GM12878 (cell line): ENCODE results near the gene TSPAN7. TPM values are rescaled to one million over a fixed set of nuclear protein-coding genes. Genes with fewer than 3 reads are reported as not detected.

ENCODE experiments used
- ATAC-seq: fragments of 200-7000 bp; cut with Tn5 transposase; 3 replicates; pipeline ENCODE4 v1.9.1; 2020; ENCODE audit warnings: mild to moderate bottlenecking, moderate library complexity
- BruUV-seq: library from RNA; stranded (reverse); fragments of 400-500 nt; replicated peaks from 2 replicates; lab custom pipeline; 2021; lab: Mats Ljungman, UMichigan
- CTCF ChIA-PET: fragments of 300-600 bp; sonication (Branson Sonifier 250); formaldehyde crosslinking; extraction: SDS; loops from one replicate; lab custom pipeline; 2021; ENCODE audit warnings: inconsistent platforms; lab: Yijun Ruan, JAX
- POLR2A ChIA-PET: fragments of 350-600 bp; formaldehyde crosslinking; extraction: SDS; loops from one replicate; lab custom pipeline; 2021; ENCODE audit warnings: inconsistent platforms; lab: Charles Lee
- RAD21 ChIA-PET: fragments of 300-600 bp; sonication (Branson Sonifier 250); formaldehyde crosslinking; loops from one replicate; lab custom pipeline; 2023; ENCODE audit warnings: antibody characterized with exemption; ENCODE audit not compliant: unreplicated experiment; lab: Charles Lee
- SMC1A ChIA-PET: fragments of 300-600 bp; sonication (Branson Sonifier 250); formaldehyde crosslinking; loops from one replicate; lab custom pipeline; 2023; ENCODE audit not compliant: unreplicated experiment, uncharacterized antibody; lab: Charles Lee
- DNase-seq: peaks from one replicate; pipeline ENCODE4 v3.0.0-alpha.2; 2011; ENCODE audit warnings: low read depth, low spot score
- FAIRE-seq: peaks from 3 replicates; lab custom pipeline; 2011; peaks lifted over from hg19 to GRCh38; lab: Jason Lieb, UNC
- H2AFZ ChIP-seq: 2 replicates; pipeline ENCODE4 v1.6.0; 2011; ENCODE audit warnings: low read depth, low read length, control low read depth; ENCODE audit not compliant: control insufficient read depth
- H3K27ac ChIP-seq: 2 replicates; pipeline ENCODE4 v1.5.1; 2011; ENCODE audit warnings: control low read depth; ENCODE audit not compliant: control insufficient read depth, insufficient read depth
- H3K27me3 ChIP-seq, 2 experiments: replicated peaks in 1 of 2; 2 replicates each; pipeline versions ENCODE4 v1.6.0 to v1.6.1; 2011; ENCODE audit warnings: low read length in 1 of 2; ENCODE audit not compliant: control insufficient read depth in 2 of 2, insufficient read depth in 2 of 2
- H3K36me3 ChIP-seq, 2 experiments: 2 replicates each; pipeline ENCODE4 v1.5.1; 2011; ENCODE audit warnings: low read length in 1 of 2; ENCODE audit not compliant: control insufficient read depth in 2 of 2, insufficient read depth in 2 of 2
- H3K4me1 ChIP-seq: 2 replicates; pipeline ENCODE4 v1.6.1; 2011; ENCODE audit warnings: mild to moderate bottlenecking, low read length, moderate library complexity, mixed read lengths; ENCODE audit not compliant: control insufficient read depth, insufficient read depth
- H3K4me2 ChIP-seq: 2 replicates; pipeline ENCODE4 v1.6.0; 2011; ENCODE audit warnings: control low read depth; ENCODE audit not compliant: control insufficient read depth, insufficient read depth
- H3K4me3 ChIP-seq: fragments of 200-600 bp; sonication (generic); 2 replicates; pipeline ENCODE4 v1.5.1; 2016
- H3K79me2 ChIP-seq: 2 replicates; pipeline ENCODE4 v1.6.0; 2011; ENCODE audit warnings: low read length; ENCODE audit not compliant: control insufficient read depth, insufficient read depth
- H3K9ac ChIP-seq: 2 replicates; pipeline ENCODE4 v1.8.0; 2011; ENCODE audit warnings: low read length, control low read depth, mixed read lengths; ENCODE audit not compliant: control insufficient read depth, insufficient read depth
- H3K9me3 ChIP-seq: replicated peaks from 3 replicates; pipeline ENCODE4 v1.5.1; 2011; ENCODE audit warnings: mild to moderate bottlenecking, low read length; ENCODE audit not compliant: control insufficient read depth, insufficient read depth
- H4K20me1 ChIP-seq: 2 replicates; pipeline ENCODE4 v1.6.0; 2011; ENCODE audit not compliant: control insufficient read depth, insufficient read depth
- BCL11A ChIP-seq: IDR thresholded peaks from 2 replicates; pipeline ENCODE4 v1.6.1; 2011; ENCODE audit warnings: low read depth, low read length
- CBX3 ChIP-seq: fragments of 200-600 bp; sonication (generic); IDR thresholded peaks from 2 replicates; pipeline ENCODE4 v1.6.1; 2016; ENCODE audit warnings: low read depth, borderline replicate concordance
- EP300 ChIP-seq, 2 experiments: fragments of 150-350 bp in 1 of 2; IDR thresholded peaks; 2 replicates each; pipeline ENCODE4 v1.6.1; 2011 to 2012; ENCODE audit warnings: low read depth in 2 of 2, low read length in 2 of 2, borderline replicate concordance in 1 of 2, improper control_type of control experiment in 1 of 2, inconsistent platforms in 1 of 2; ENCODE audit not compliant: control insufficient read depth in 1 of 2
- IKZF1 ChIP-seq: fragments of 450-650 bp; conservative IDR thresholded peaks from 2 replicates; pipeline ENCODE4 v1.6.1; 2017; ENCODE audit warnings: antibody characterized with exemption, mild to moderate bottlenecking
- MXI1 ChIP-seq: fragments of 150-350 bp; IDR thresholded peaks from 2 replicates; pipeline ENCODE4 v1.6.1; 2011; ENCODE audit warnings: low read depth, mild to moderate bottlenecking, inconsistent platforms, low read length, improper control_type of control experiment
- NBN ChIP-seq: fragments of 450-650 bp; IDR thresholded peaks from 2 replicates; pipeline ENCODE4 v1.6.1; 2016
- POU2F2 ChIP-seq: IDR thresholded peaks from 3 replicates; pipeline ENCODE4 v1.6.1; 2011; ENCODE audit warnings: low read depth, mild to moderate bottlenecking, low read length, borderline replicate concordance
- SMC3 ChIP-seq: IDR thresholded peaks from 2 replicates; pipeline ENCODE4 v1.6.1; 2011; ENCODE audit warnings: low read length, improper control_type of control experiment, borderline replicate concordance
- STAT3 ChIP-seq: IDR thresholded peaks from 2 replicates; pipeline ENCODE4 v1.6.1; 2011; ENCODE audit warnings: low read depth, low read length, improper control_type of control experiment
- SUPT20H ChIP-seq: IDR thresholded peaks from 2 replicates; pipeline ENCODE4 v1.6.1; 2011; ENCODE audit warnings: low read depth, mild to moderate bottlenecking, low read length, moderate library complexity, borderline replicate concordance; ENCODE audit not compliant: control insufficient read depth
- TAF1 ChIP-seq: IDR thresholded peaks from 2 replicates; pipeline ENCODE4 v1.6.1; 2011; ENCODE audit warnings: mild to moderate bottlenecking, low read depth, low read length, borderline replicate concordance
- in situ Hi-C: fragments of 300-500 bp; cut with MboI; formaldehyde crosslinking; loops from 9 replicates; pipeline ENCODE4 v1.14.3; 2018; ENCODE audit warnings: mixed read lengths
- intact Hi-C: fragments of 100-400 bp; cut with micrococcal nuclease; formaldehyde crosslinking; loops from one replicate; pipeline ENCODE4 v1.14.2; 2022; ENCODE audit not compliant: unreplicated experiment
- polyA plus RNA-seq, 11 experiments: library from polyadenylated mRNA; depleted of rRNA in 4 of 11; unstranded in 6 of 11; stranded (reverse) in 5 of 11; fragments of >200 nt; fragmentation: Nextera tagmentation in 4 of 11; fragmentation: Illumina TruSeq in 1 of 11; extraction: Ambion mirVana in 4 of 11; extraction: Trizol in 1 of 11; gene quantifications; 1 replicate in 1 of 11; 2 replicates in 10 of 11; pipeline versions ENCODE4 v1.2.1 to v1.2.3, GENCODE V29; 2011 to 2016; ENCODE audit warnings: inconsistent platforms in 2 of 11, missing spikeins in 2 of 11, low read depth in 1 of 11
- total RNA-seq, 4 experiments: library from RNA; depleted of rRNA in 3 of 4; stranded (reverse); fragments of >200 nt in 3 of 4; fragmentation: Illumina TruSeq in 1 of 4; extraction: Trizol in 1 of 4; gene quantifications; 2 replicates each; pipeline versions ENCODE4 v1.2.1 to v1.2.3, GENCODE V29; 2013 to 2021
- TF ChIP-seq, protein P1 (sequence below): fragments of 450-650 bp; IDR thresholded peaks from 2 replicates; pipeline ENCODE4 v1.6.1; 2017; ENCODE audit warnings: antibody characterized with exemption, mild to moderate bottlenecking, moderate library complexity
- TF ChIP-seq, protein P2 (sequence below): fragments of 450-650 bp; IDR thresholded peaks from 2 replicates; pipeline ENCODE4 v1.6.1; 2017; ENCODE audit warnings: mild to moderate bottlenecking, moderate library complexity
- TF ChIP-seq, protein P3 (sequence below): fragments of 450-650 bp; IDR thresholded peaks from 2 replicates; pipeline ENCODE4 v1.6.1; 2017; ENCODE audit warnings: mild to moderate bottlenecking

Gene TSPAN7
- total and polyA plus RNA-seq, 10 of the 15 experiments (the other 5 are each of a cell fraction or from before 2014, with no cell fraction given) = 0.04 to 0.77 (median 0.14) TPM; not detected in 4

DNA sequence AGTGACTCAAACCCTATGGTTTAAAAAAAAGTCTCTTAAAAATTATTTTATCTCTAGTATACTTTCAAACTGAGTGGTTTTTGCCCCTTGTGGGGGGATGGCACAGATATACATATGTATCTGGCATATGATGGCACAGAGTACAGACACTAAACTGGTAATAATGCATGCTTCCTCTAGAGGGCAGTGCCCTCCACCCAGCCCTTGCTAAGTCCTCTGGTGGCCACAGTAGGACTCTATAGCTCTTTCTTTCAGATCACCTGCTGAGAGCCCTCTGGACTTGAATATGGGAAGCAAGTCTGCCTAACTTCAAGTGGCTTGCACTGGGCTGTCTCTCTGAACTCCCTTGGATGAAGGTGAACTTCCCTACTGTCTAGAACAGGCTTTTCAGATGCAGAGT, 66.3 kb downstream of the TSPAN7 start:
- ChIA-PET CTCF (interaction anchor here (1.0 to 3.8 kb wide), 13 partner anchors 8 to 359 kb away, joined by 3 to 22 read pairs (median 6); no protein-coding TSS in a partner anchor), SMC1A (interaction anchor here (1.0 to 3.6 kb wide), 10 partner anchors 13 to 524 kb away, joined by 3 to 18 read pairs (median 5); no protein-coding TSS in a partner anchor), RAD21 (interaction anchor here (0.6 to 2.1 kb wide), 4 partner anchors 24 to 139 kb away, joined by 4 to 14 read pairs (median 6); no protein-coding TSS in a partner anchor), POLR2A (interaction anchor here (0.8 kb wide), 1 partner anchor 24 kb away, joined by 3 read pairs; no protein-coding TSS in a partner anchor)
- no peaks in the 10 kb centered on the region for H3K9me3 ChIP-seq
- no peaks in the 10 kb centered on the region for H4K20me1 ChIP-seq
- DNase-seq (no peak), ATAC-seq (peak; percentile 99), FAIRE-seq (peak; percentile 66)
- BruUV-seq = no TSS peak
- no peaks in the 10 kb centered on the region for H3K36me3 ChIP-seq
- H3K4me1 ChIP-seq = no peaks in the 10 kb centered on the region
- H3K4me2 ChIP-seq = no peak overlapping the region
- H3K27me3 ChIP-seq = no peaks in the 10 kb centered on the region
- in situ Hi-C loops (no loop called here), intact Hi-C loops (no loop called here)
- H3K4me3 ChIP-seq = no peak overlapping the region
- H3K79me2 ChIP-seq = no peaks in the 10 kb centered on the region
- no peak overlapping the region for H2AFZ ChIP-seq
- H3K27ac ChIP-seq = no peak overlapping the region
- no peak overlapping the region for H3K9ac ChIP-seq
- TF ChIP-seq IKZF1 = no peak
- TF ChIP-seq, protein P1, sequence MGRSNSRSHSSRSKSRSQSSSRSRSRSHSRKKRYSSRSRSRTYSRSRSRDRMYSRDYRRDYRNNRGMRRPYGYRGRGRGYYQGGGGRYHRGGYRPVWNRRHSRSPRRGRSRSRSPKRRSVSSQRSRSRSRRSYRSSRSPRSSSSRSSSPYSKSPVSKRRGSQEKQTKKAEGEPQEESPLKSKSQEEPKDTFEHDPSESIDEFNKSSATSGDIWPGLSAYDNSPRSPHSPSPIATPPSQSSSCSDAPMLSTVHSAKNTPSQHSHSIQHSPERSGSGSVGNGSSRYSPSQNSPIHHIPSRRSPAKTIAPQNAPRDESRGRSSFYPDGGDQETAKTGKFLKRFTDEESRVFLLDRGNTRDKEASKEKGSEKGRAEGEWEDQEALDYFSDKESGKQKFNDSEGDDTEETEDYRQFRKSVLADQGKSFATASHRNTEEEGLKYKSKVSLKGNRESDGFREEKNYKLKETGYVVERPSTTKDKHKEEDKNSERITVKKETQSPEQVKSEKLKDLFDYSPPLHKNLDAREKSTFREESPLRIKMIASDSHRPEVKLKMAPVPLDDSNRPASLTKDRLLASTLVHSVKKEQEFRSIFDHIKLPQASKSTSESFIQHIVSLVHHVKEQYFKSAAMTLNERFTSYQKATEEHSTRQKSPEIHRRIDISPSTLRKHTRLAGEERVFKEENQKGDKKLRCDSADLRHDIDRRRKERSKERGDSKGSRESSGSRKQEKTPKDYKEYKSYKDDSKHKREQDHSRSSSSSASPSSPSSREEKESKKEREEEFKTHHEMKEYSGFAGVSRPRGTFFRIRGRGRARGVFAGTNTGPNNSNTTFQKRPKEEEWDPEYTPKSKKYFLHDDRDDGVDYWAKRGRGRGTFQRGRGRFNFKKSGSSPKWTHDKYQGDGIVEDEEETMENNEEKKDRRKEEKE = no peak
- TF ChIP-seq NBN = no peak
- TF ChIP-seq CBX3 = no peak
- TF ChIP-seq POU2F2 = no peak
- TF ChIP-seq MXI1 = no peak
- TF ChIP-seq BCL11A = no peak
- TF ChIP-seq EP300 (IDR thresholded peaks at IDR 0.05; ENCODE audit: borderline replicate concordance in 1 of 2, control insufficient read depth in 1 of 2, low read depth in 2 of 2, low read length in 2 of 2) = no peak
- TF ChIP-seq, protein P2, sequence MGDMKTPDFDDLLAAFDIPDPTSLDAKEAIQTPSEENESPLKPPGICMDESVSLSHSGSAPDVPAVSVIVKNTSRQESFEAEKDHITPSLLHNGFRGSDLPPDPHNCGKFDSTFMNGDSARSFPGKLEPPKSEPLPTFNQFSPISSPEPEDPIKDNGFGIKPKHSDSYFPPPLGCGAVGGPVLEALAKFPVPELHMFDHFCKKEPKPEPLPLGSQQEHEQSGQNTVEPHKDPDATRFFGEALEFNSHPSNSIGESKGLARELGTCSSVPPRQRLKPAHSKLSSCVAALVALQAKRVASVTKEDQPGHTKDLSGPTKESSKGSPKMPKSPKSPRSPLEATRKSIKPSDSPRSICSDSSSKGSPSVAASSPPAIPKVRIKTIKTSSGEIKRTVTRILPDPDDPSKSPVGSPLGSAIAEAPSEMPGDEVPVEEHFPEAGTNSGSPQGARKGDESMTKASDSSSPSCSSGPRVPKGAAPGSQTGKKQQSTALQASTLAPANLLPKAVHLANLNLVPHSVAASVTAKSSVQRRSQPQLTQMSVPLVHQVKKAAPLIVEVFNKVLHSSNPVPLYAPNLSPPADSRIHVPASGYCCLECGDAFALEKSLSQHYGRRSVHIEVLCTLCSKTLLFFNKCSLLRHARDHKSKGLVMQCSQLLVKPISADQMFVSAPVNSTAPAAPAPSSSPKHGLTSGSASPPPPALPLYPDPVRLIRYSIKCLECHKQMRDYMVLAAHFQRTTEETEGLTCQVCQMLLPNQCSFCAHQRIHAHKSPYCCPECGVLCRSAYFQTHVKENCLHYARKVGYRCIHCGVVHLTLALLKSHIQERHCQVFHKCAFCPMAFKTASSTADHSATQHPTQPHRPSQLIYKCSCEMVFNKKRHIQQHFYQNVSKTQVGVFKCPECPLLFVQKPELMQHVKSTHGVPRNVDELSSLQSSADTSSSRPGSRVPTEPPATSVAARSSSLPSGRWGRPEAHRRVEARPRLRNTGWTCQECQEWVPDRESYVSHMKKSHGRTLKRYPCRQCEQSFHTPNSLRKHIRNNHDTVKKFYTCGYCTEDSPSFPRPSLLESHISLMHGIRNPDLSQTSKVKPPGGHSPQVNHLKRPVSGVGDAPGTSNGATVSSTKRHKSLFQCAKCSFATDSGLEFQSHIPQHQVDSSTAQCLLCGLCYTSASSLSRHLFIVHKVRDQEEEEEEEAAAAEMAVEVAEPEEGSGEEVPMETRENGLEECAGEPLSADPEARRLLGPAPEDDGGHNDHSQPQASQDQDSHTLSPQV = no peak
- no peak for TF ChIP-seq TAF1
- TF ChIP-seq SMC3 = peak; percentile 24; the same call in 1 of the 2 replicates
- TF ChIP-seq SUPT20H = no peak
- no peak for TF ChIP-seq STAT3
- TF ChIP-seq, protein P3, sequence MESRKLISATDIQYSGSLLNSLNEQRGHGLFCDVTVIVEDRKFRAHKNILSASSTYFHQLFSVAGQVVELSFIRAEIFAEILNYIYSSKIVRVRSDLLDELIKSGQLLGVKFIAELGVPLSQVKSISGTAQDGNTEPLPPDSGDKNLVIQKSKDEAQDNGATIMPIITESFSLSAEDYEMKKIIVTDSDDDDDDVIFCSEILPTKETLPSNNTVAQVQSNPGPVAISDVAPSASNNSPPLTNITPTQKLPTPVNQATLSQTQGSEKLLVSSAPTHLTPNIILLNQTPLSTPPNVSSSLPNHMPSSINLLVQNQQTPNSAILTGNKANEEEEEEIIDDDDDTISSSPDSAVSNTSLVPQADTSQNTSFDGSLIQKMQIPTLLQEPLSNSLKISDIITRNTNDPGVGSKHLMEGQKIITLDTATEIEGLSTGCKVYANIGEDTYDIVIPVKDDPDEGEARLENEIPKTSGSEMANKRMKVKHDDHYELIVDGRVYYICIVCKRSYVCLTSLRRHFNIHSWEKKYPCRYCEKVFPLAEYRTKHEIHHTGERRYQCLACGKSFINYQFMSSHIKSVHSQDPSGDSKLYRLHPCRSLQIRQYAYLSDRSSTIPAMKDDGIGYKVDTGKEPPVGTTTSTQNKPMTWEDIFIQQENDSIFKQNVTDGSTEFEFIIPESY = no peak
